NB4 (cell line): ENCODE results near the gene MRO.

Experiments
- CTCF ChIP-seq: IDR thresholded peaks from one replicate; pipeline ENCODE4 v1.5.1; 2012; ENCODE audit warnings: low read depth, low read length
- MAX ChIP-seq: IDR thresholded peaks from 2 replicates; pipeline ENCODE4 v1.6.1; 2011; ENCODE audit warnings: low read depth, low read length
- MYC ChIP-seq: IDR thresholded peaks from 2 replicates; pipeline ENCODE4 v1.6.1; 2011; ENCODE audit warnings: low read depth, low read length
- POLR2A ChIP-seq: IDR thresholded peaks from 2 replicates; pipeline ENCODE4 v1.6.1; 2011; ENCODE audit warnings: mild to moderate bottlenecking; ENCODE audit not compliant: insufficient read length; ENCODE audit errors: extremely low read depth

GRCh38 chr18:50814395-50814794 is 5.4 kb downstream of the MRO start:
- no peak for TF ChIP-seq POLR2A
- no peak for TF ChIP-seq CTCF
- TF ChIP-seq MAX: no peak
- no peak for TF ChIP-seq MYC
